Skeletal muscle satellite cell (primary cell): ENCODE results near the gene PGBD5.

ENCODE experiments used
- H3K27me3 ChIP-seq: 2 replicates; pipeline ENCODE4 v1.7.0; 2013; ENCODE audit warnings: low read length; ENCODE audit not compliant: control insufficient read depth, insufficient read depth
- H3K36me3 ChIP-seq: 2 replicates; pipeline ENCODE4 v1.7.0; 2013; ENCODE audit warnings: mild to moderate bottlenecking, control low read depth, low read length; ENCODE audit not compliant: insufficient read depth
- H3K4me1 ChIP-seq: 2 replicates; pipeline ENCODE4 v1.7.0; 2013; ENCODE audit warnings: low read length; ENCODE audit not compliant: control insufficient read depth, insufficient read depth
- H3K4me2 ChIP-seq: 2 replicates; pipeline ENCODE4 v1.7.0; 2013; ENCODE audit warnings: mild to moderate bottlenecking, low read length
- H3K4me3 ChIP-seq: 2 replicates; pipeline ENCODE4 v1.7.0; 2013; ENCODE audit warnings: low read length
- H3K9ac ChIP-seq: 2 replicates; pipeline ENCODE4 v1.7.0; 2013; ENCODE audit warnings: mild to moderate bottlenecking, low read depth, low read length, moderate library complexity
- H3K9me3 ChIP-seq: replicated peaks from 2 replicates; pipeline ENCODE4 v1.7.0; 2013; ENCODE audit warnings: mild to moderate bottlenecking, control low read depth, low read length

The PGBD5 gene

DNA sequence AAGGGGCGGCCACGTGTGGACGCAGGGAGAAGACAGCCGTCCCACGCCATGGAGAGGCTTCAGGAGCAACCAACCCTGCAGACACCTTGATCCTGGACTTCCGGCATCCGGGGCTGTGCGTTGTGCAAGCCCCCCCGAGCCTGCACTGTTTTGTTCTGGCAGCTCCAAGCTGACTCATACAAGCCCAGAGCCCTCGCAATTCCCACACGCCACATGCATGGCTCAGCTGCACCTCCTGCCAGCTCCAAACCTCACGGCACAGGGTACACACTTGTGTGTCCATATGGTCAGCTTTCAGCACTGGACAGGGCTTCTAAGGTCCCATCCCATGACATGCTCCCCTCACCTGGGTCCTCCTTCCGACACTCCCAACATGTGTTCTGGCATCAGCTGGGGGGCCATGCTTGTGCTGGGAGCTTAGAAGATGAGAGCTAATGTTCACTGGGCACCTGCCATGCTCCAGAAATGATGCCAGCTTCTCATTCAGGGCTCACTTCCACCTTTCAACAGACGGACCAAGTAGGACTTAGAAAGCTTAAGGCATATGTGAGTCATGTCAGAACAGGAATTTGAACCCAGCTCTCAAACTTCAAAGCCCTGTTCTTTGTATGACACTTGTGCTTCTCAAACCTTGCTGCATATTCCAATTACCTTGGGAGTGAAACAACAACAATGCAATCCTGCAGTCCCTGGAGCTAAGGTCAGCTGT, 137.3 kb downstream of the PGBD5 start:
- H3K27me3 ChIP-seq, result peaks cover 19% of the 10 kb centered on the region

DNA sequence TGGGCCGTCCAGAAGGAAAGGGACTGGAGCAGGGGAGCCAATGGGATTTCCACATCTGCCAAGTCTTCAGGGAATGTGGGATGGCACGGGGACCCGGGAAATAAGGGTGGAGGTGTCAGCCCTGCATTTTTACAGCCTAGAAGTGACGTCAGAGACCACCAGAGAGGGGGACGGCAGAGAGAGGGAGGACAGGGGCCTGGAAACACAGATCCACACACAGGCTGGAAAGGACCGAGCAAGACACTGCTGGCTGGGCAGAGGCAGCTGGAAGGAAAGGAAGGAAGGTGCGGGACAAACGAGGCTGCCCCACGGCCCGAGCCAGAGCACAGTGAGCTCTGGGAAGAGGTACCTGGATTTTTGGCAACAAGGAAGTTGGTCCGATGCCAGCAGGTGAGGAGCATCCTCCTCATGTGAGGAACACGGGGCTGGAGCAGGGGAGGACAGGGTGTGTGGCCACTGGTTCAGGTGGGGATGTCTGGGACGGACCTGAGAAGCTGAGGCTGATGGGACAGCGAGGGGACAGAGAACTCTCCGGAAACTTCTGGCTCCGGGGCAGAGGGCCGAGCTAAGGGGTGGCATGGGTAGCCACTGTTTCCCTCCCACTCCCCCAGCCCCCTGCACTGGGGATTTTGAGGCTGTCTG, 138.3 kb downstream of the PGBD5 start:
- H3K9ac ChIP-seq, result no peak overlapping the region
- no peak overlapping the region for H3K4me3 ChIP-seq
- H3K36me3 ChIP-seq, result no peaks in the 10 kb centered on the region
- H3K4me1 ChIP-seq, result no peaks in the 10 kb centered on the region
- H3K27me3 ChIP-seq, result peaks cover 9% of the 10 kb centered on the region
- H3K4me2 ChIP-seq, result no peak overlapping the region
- H3K9me3 ChIP-seq, result no peaks in the 10 kb centered on the region

More for the DNA sequence above, 137.3 kb downstream of the PGBD5 start:
- no peaks in the 10 kb centered on the region for H3K36me3 ChIP-seq
- no peaks in the 10 kb centered on the region for H3K4me1 ChIP-seq
- no peak overlapping the region for H3K4me2 ChIP-seq
- no peak overlapping the region for H3K9ac ChIP-seq
- H3K9me3 ChIP-seq, result no peaks in the 10 kb centered on the region
- H3K4me3 ChIP-seq, result no peak overlapping the region

DNA sequence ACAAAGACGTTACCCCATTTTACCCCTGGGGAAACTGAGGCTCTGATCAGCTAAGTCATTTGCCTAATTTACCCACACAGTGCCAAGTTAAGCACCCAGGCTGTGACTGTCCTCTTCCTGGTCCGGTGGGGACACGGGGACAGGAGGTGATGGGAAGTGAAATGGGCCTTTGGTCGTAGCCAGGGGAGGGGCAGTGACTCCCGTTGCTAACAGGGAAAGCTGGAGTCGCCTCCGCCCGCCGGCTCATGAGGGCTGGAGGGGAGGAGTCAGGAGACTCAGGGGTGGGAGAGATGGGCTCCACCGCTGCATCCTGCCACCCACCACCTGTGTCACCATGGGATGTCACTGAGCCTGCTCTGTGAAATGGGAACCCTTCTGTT, 139.3 kb downstream of the PGBD5 start:
- no peak overlapping the region for H3K9ac ChIP-seq
- no peaks in the 10 kb centered on the region for H3K4me1 ChIP-seq
- peaks cover under 1% of the 10 kb centered on the region for H3K27me3 ChIP-seq
- no peak overlapping the region for H3K4me2 ChIP-seq
- no peaks in the 10 kb centered on the region for H3K9me3 ChIP-seq
- H3K36me3 ChIP-seq, result no peaks in the 10 kb centered on the region
- no peak overlapping the region for H3K4me3 ChIP-seq

DNA sequence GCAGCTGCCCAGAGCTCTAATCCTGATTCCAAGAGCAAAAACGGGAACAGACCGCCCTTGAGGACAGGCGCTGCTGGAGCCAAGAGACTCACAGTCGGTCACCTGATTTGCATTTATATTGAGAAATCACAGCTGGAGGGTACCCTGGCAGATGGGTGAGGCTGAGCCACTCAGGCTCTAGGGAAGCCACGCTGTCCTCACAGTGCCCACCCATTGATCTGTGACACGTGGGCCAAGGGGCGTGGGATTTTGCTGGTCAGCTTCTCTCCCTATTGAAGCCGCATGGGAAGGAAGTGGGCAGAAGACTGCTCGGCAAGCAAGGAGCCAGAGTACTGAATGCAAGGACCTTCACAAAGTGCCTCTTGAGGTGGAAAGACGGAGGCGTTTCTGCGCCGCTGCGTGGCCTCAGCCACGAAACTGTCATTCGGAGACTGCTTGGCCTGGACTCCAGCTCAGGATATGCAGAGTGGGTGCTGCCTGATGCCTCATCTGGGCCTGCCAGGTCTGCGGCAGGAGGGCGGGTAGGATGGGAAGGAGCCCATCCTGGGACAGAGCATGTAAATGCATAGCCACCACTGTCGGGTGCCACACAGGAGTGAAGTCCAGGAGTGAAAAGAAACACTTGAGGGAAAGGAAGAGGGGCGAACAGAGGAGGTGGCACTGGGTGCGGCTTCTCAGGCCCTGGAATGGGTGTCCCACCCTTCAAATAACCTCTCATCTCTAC, 139.8 kb downstream of the PGBD5 start:
- H3K4me2 ChIP-seq, result no peak overlapping the region
- H3K4me1 ChIP-seq, result no peaks in the 10 kb centered on the region
- H3K4me3 ChIP-seq, result no peak overlapping the region
- H3K9me3 ChIP-seq, result no peaks in the 10 kb centered on the region
- H3K9ac ChIP-seq, result no peak overlapping the region
- H3K36me3 ChIP-seq, result peaks cover under 1% of the 10 kb centered on the region
- H3K27me3 ChIP-seq, result no peaks in the 10 kb centered on the region

DNA sequence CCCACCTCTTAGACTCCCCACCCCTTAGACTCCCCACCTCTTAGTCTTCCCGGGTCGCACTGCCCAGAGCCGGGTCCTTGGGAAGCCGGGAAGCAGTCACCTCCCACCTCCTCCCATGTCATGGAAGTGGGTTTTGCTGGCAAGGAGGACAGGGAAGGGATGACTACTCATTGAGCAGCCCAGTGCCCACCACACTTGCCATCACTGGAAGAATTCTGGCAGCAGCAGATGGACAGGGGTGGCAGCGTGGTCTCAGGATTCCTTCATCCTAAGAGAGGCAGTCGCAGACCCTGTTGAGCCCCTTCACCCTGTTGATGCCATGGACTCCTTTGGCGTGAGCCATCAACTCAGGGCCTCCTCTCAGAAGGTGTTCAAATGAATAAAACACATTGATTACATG, 140.8 kb downstream of the PGBD5 start:
- Histone ChIP-seq H3K27me3 (no peaks in the 10 kb centered on the region), H3K4me1 (no peaks in the 10 kb centered on the region), H3K4me3 (no peak overlapping the region), H3K36me3 (peaks cover 11% of the 10 kb centered on the region), H3K9ac (no peak overlapping the region), H3K4me2 (no peak overlapping the region), H3K9me3 (no peaks in the 10 kb centered on the region)

DNA sequence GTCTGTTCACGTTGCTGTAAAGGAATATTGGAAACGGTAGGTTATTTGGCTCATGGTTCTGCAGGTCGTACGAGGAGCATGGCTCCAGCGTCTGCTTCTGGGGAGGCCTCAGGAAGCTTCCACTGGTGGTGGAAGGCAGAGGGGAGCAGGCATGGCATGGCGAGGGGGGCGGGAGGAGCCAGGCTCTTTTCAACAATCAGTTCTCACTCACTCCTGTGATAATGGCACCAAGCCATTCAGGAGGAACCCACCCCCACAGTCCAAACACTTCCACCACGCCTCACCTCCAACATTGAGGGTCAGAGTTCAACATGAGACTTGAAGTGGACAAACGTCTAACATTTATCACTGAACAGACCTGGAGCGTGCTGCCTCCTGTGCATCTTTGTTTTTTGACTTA, 141.2 kb downstream of the PGBD5 start:
- H3K4me1 ChIP-seq, result no peaks in the 10 kb centered on the region
- H3K9ac ChIP-seq, result no peak overlapping the region
- no peak overlapping the region for H3K4me2 ChIP-seq
- peaks cover 15% of the 10 kb centered on the region for H3K36me3 ChIP-seq
- H3K27me3 ChIP-seq, result no peaks in the 10 kb centered on the region
- no peaks in the 10 kb centered on the region for H3K9me3 ChIP-seq
- H3K4me3 ChIP-seq, result no peak overlapping the region

DNA sequence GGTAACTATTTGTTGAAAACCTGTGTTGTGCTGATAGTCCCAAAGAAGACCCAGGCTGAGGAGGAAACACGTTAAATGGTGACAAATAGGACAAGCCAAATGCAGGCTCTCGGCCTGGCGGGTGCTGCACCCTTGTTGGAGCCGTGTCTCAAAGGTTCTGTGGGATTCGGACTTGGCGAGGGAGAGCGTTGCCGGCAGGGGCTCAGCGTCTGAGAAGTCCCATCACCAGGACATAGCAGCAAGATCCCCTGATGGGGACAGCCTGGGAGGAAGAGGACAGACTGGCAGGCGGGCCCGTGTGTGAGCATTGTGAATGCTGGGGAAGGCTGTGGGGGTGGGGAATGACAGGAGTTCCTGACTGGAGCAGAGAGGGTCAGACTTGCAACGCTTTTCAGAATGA, 142.5 kb downstream of the PGBD5 start:
- H3K36me3 ChIP-seq, result peaks cover 20% of the 10 kb centered on the region
- no peaks in the 10 kb centered on the region for H3K4me1 ChIP-seq
- H3K9me3 ChIP-seq, result no peaks in the 10 kb centered on the region

DNA sequence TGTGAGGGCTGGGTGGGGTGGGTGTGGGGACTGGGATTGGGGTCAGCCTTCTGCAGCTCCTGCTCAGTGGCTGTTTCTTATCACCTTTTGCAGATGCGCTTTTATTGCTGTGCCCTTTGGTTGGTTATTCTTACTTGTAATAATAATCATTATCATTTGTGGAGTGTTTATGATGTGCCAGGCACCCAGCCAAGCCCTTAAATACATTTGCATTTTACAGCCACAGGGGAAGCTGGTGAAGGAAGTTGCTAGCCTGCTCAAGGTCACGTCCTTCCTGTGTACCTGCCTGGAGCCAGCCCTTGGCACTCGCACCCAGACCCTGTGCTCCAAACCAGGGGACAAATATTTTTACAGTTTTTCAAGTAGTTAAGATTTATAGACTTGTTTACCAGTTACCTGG, 144.0 kb downstream of the PGBD5 start:
- no peaks in the 10 kb centered on the region for H3K9me3 ChIP-seq
- H3K36me3 ChIP-seq, result peaks cover 29% of the 10 kb centered on the region
- H3K4me1 ChIP-seq, result no peaks in the 10 kb centered on the region
- H3K9ac ChIP-seq, result no peak overlapping the region
- no peak overlapping the region for H3K4me3 ChIP-seq
- no peaks in the 10 kb centered on the region for H3K27me3 ChIP-seq
- no peak overlapping the region for H3K4me2 ChIP-seq

More for the DNA sequence above, 142.5 kb downstream of the PGBD5 start:
- Histone ChIP-seq H3K4me2 (no peak overlapping the region), H3K9ac (no peak overlapping the region), H3K4me3 (no peak overlapping the region), H3K27me3 (no peaks in the 10 kb centered on the region)

DNA sequence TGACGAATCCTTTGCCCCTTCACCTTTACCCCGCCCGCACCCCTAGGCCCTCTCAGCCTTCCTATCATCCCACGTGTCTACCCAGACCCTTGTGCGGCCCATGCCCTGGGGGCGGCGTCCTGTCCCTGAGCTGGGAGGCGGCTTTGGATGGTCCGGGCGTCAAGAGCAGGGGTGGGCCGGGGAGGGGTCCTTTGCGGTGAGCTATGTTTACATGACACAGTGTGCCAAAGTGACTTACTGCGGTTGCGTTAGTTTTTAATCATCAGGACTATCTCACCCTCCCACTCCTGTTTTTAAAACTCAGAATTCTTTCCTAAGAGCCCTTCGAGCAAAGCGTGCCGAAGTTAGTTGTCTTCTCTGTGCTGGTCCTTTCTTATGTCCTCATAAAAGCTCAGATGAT, 144.6 kb downstream of the PGBD5 start:
- H3K36me3 ChIP-seq, result peaks cover 35% of the 10 kb centered on the region
- no peak overlapping the region for H3K4me3 ChIP-seq
- H3K27me3 ChIP-seq, result no peaks in the 10 kb centered on the region
- no peak overlapping the region for H3K9ac ChIP-seq
- H3K4me2 ChIP-seq, result no peak overlapping the region
- no peaks in the 10 kb centered on the region for H3K4me1 ChIP-seq
- H3K9me3 ChIP-seq, result no peaks in the 10 kb centered on the region

DNA sequence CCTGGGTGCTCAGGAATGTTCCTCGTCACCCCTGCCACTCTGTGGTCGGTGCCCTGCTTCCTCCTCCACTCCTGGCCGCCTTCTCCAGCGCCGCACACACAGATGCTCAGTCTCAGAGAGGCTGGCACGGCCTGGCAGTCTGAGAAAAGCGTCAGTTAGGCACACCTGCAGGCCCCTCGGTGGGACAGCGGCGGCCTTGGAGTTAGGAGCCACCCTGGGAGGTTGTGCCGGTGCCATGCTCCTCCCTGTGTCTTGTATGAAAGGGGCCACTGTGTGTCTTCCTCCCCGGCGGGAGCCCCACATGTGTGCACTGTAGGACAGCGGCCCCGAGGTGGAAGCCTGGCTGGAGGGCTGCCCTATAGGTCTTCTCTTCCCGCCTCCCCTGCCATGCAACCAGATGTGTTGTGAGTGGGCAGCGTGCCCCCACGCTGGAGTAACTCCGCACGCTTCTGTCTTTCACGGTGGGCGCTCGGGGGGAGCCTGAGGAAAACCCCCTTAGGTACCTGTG, 145.2 kb downstream of the PGBD5 start:
- Histone ChIP-seq H3K4me3 (no peak overlapping the region), H3K4me1 (no peaks in the 10 kb centered on the region), H3K27me3 (no peaks in the 10 kb centered on the region), H3K4me2 (no peak overlapping the region), H3K9me3 (no peaks in the 10 kb centered on the region), H3K36me3 (peaks cover 41% of the 10 kb centered on the region), H3K9ac (no peak overlapping the region)

DNA sequence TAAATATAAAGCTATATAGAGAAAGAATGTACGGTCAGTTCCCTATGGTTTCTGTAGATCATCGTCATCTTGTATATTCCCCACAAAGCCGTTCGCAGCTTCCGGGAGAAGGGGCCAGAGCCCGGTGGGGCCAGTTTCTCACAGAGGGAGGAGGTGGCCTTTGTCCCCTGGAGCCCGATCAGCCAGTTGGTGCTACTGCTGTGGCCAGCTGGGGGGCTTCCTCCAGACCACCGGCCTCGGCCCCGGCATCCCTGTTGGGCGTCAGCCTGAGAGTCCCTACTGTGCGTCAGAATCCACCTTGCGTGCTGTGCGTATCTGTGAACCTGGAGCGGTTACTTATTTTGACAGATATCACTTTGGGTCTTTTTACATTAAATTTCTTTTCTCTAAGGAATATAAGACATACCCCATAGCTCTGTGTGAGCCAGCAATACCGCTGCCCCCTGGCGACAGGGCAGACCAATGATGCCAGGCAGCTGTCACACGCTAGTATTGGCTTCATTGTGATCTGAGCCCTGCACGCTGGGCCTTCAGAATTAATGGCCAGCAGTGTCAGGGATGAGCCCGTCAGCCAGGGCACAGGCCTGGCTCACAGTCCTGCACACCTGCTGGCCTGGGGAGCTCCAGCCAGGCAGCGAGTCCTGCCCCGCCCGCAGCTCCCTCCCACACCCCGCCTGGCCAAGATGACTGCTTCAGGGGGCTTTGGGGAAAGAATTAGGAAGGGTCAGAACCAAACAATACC, 145.9 kb downstream of the PGBD5 start:
- H3K9ac ChIP-seq, result no peak overlapping the region
- no peak overlapping the region for H3K4me3 ChIP-seq
- H3K9me3 ChIP-seq, result no peaks in the 10 kb centered on the region
- no peak overlapping the region for H3K4me2 ChIP-seq
- H3K27me3 ChIP-seq, result no peaks in the 10 kb centered on the region
- peaks cover 48% of the 10 kb centered on the region for H3K36me3 ChIP-seq
- H3K4me1 ChIP-seq, result no peaks in the 10 kb centered on the region
